Mesendoderm (in vitro differentiated cells): ENCODE results near the gene DDAH2.

Experiments
- DNase-seq: peaks from one replicate; pipeline ENCODE4 v3.0.0; 2013
- H2AK5ac ChIP-seq: 2 replicates; pipeline ENCODE4 v1.6.1; 2013; ENCODE audit warnings: low read length, inconsistent platforms
- H2BK120ac ChIP-seq: 2 replicates; pipeline ENCODE4 v1.6.1; 2013; ENCODE audit warnings: low read depth, mild to moderate bottlenecking, low read length, moderate library complexity, mixed read lengths
- H2BK15ac ChIP-seq: replicated peaks from 2 replicates; pipeline ENCODE4 v1.6.1; 2013; ENCODE audit warnings: low read depth, mild to moderate bottlenecking, moderate library complexity
- H2BK5ac ChIP-seq: 2 replicates; pipeline ENCODE4 v1.6.1; 2013; ENCODE audit warnings: low read length, inconsistent platforms
- H3K18ac ChIP-seq: 2 replicates; pipeline ENCODE4 v1.6.1; 2013; ENCODE audit warnings: mild to moderate bottlenecking, low read length, mixed read lengths
- H3K23ac ChIP-seq: one replicate; pipeline ENCODE4 v1.6.1; 2013; ENCODE audit warnings: low read length
- H3K27ac ChIP-seq: 2 replicates; pipeline ENCODE4 v1.5.1; 2013; ENCODE audit warnings: low read depth, mild to moderate bottlenecking, inconsistent platforms, low read length, moderate library complexity
- H3K27me3 ChIP-seq: 2 replicates; pipeline ENCODE4 v1.6.1; 2013; ENCODE audit warnings: low read length, control low read depth, mild to moderate bottlenecking, inconsistent platforms; ENCODE audit not compliant: insufficient read depth, poor library complexity
- H3K36me3 ChIP-seq: 2 replicates; pipeline ENCODE4 v1.6.1; 2013; ENCODE audit warnings: low read length, inconsistent platforms; ENCODE audit not compliant: control insufficient read depth, insufficient read depth
- H3K4ac ChIP-seq: one replicate; pipeline ENCODE4 v1.6.1; 2013; ENCODE audit warnings: low read depth, mild to moderate bottlenecking, low read length, moderate library complexity
- H3K4me1 ChIP-seq: 2 replicates; pipeline ENCODE4 v1.6.1; 2013; ENCODE audit warnings: low read depth, low read length, inconsistent platforms; ENCODE audit not compliant: control insufficient read depth
- H3K4me2 ChIP-seq: 2 replicates; pipeline ENCODE4 v1.6.1; 2013; ENCODE audit warnings: low read length
- H3K4me3 ChIP-seq: 2 replicates; pipeline ENCODE4 v1.5.1; 2013; ENCODE audit warnings: mild to moderate bottlenecking, low read length
- H3K56ac ChIP-seq: one replicate; pipeline ENCODE4 v1.6.1; 2013; ENCODE audit warnings: low read length
- H3K79me1 ChIP-seq: 2 replicates; pipeline ENCODE4 v1.6.1; 2013; ENCODE audit warnings: low read length, inconsistent platforms
- H3K79me2 ChIP-seq: 2 replicates; pipeline ENCODE4 v1.6.1; 2013; ENCODE audit warnings: mild to moderate bottlenecking, low read length; ENCODE audit not compliant: control insufficient read depth, insufficient read depth
- H3K9ac ChIP-seq: 2 replicates; pipeline ENCODE4 v1.6.1; 2013; ENCODE audit warnings: low read length, inconsistent platforms
- H4K5ac ChIP-seq: one replicate; pipeline ENCODE4 v1.6.1; 2013; ENCODE audit warnings: low read length
- H4K8ac ChIP-seq: one replicate; pipeline ENCODE4 v1.6.1; 2013; ENCODE audit warnings: low read depth, mild to moderate bottlenecking, control low read depth, low read length, moderate library complexity
- WGBS: extraction: QIAGEN DNeasy Blood & Tissue Kit; methylation state at CpG from one replicate; pipeline ENCODE4 v1.1.7; 2013; ENCODE audit warnings: low lambda C conversion rate, missing lambda C conversion rate; ENCODE audit not compliant: insufficient coverage; ENCODE audit errors: extremely low coverage; 5-methylcytosine and 5-hydroxymethylcytosine counted together

DDAH2 gene

GRCh38 chr6:31721351-31722020, 7.6 kb downstream of the DDAH2 start, which contains the start of gene LY6G6C:
TSS of gene LY6G6C (minus strand) at chr6:31721746. CDS start at chr6:31721679, 67 bp downstream.
- no peak within 1 kb of the TSS for H3K56ac ChIP-seq
- no peak for DNase-seq
- no peak within 1 kb of the TSS for H3K9ac ChIP-seq
- no peak within 1 kb of the TSS for H2BK5ac ChIP-seq
- no peak within 1 kb of the TSS for H3K4me2 ChIP-seq
- H3K36me3 ChIP-seq, result peaks cover 1% of the 10 kb centered on the region
- no peak within 1 kb of the TSS for H3K23ac ChIP-seq
- no peaks in the 10 kb centered on the region for H3K79me2 ChIP-seq
- H3K4me3 ChIP-seq, result no peak within 1 kb of the TSS
- H2BK15ac ChIP-seq, result no peak within 1 kb of the TSS
- peaks cover 5% of the 10 kb centered on the region for H3K4me1 ChIP-seq
- no peak within 1 kb of the TSS for H3K4ac ChIP-seq
- no peak within 1 kb of the TSS for H4K8ac ChIP-seq
- no peaks in the 10 kb centered on the region for H3K27me3 ChIP-seq
- no peak within 1 kb of the TSS for H2AK5ac ChIP-seq
- no peak within 1 kb of the TSS for H2BK120ac ChIP-seq
- WGBS, result no CpG with 5 or more reads among the region's 4 CpGs
- no peak within 1 kb of the TSS for H4K5ac ChIP-seq
- no peak within 1 kb of the TSS for H3K18ac ChIP-seq
- H3K27ac ChIP-seq, result no peak within 1 kb of the TSS
- no peaks in the 10 kb centered on the region for H3K79me1 ChIP-seq

- no peak overlapping the region for H3K23ac ChIP-seq
- no peak overlapping the region for H3K4me2 ChIP-seq
- H3K27ac ChIP-seq, result no peak overlapping the region
- no peaks in the 10 kb centered on the region for H3K36me3 ChIP-seq
- no peak overlapping the region for H2AK5ac ChIP-seq
- H2BK15ac ChIP-seq, result no peak overlapping the region
- H3K4me3 ChIP-seq, result no peak overlapping the region
- no peak overlapping the region for H2BK120ac ChIP-seq
- no peak overlapping the region for H3K18ac ChIP-seq
- no peak overlapping the region for H3K56ac ChIP-seq
- H4K5ac ChIP-seq, result no peak overlapping the region
- H3K9ac ChIP-seq, result no peak overlapping the region
- H3K79me1 ChIP-seq, result no peaks in the 10 kb centered on the region
- no peak overlapping the region for H4K8ac ChIP-seq
- H2BK5ac ChIP-seq, result no peak overlapping the region
- H3K27me3 ChIP-seq, result no peaks in the 10 kb centered on the region
- H3K79me2 ChIP-seq, result no peaks in the 10 kb centered on the region
- no peak overlapping the region for H3K4ac ChIP-seq
- H3K4me1 ChIP-seq, result peaks cover 5% of the 10 kb centered on the region
- no peak for DNase-seq
- WGBS, result no CpG with 5 or more reads among the region's 5 CpGs
Observed at GRCh38 chr6:31720196-31720770, 8.8 kb downstream of the DDAH2 start.

- peaks cover 12% of the 10 kb centered on the region for H3K4me1 ChIP-seq
- no peak overlapping the region for H3K27ac ChIP-seq
- no peaks in the 10 kb centered on the region for H3K36me3 ChIP-seq
- H4K8ac ChIP-seq, result no peak overlapping the region
- H3K4ac ChIP-seq, result no peak overlapping the region
- no peaks in the 10 kb centered on the region for H3K79me2 ChIP-seq
- no peaks in the 10 kb centered on the region for H3K27me3 ChIP-seq
- no peak overlapping the region for H3K18ac ChIP-seq
- H3K23ac ChIP-seq, result no peak overlapping the region
- no peak overlapping the region for H3K4me3 ChIP-seq
- H2AK5ac ChIP-seq, result no peak overlapping the region
- peak overlapping the region; percentile 43 for H3K56ac ChIP-seq
- H2BK5ac ChIP-seq, result no peak overlapping the region
- no peak overlapping the region for H3K4me2 ChIP-seq
- DNase-seq, result no peak
- no peak overlapping the region for H3K9ac ChIP-seq
- no peaks in the 10 kb centered on the region for H3K79me1 ChIP-seq
- H2BK15ac ChIP-seq, result no peak overlapping the region
- H2BK120ac ChIP-seq, result no peak overlapping the region
- WGBS, result no CpG with 5 or more reads among the region's 6 CpGs
- no peak overlapping the region for H4K5ac ChIP-seq
Observed at GRCh38 chr6:31719001-31719400, 10.1 kb downstream of the DDAH2 start.

GRCh38 chr6:31718265-31718664, 10.8 kb downstream of the DDAH2 start:
- WGBS, result no CpG with 5 or more reads among the region's 1 CpG
- no peak overlapping the region for H3K27ac ChIP-seq
- DNase-seq, result peak; percentile 76

GRCh38 chr6:31717499-31718222, 11.4 kb downstream of the DDAH2 start:
- WGBS, result no CpG with 5 or more reads among the region's 10 CpGs
- no peak overlapping the region for H3K23ac ChIP-seq
- no peak overlapping the region for H3K4me3 ChIP-seq
- H3K4me2 ChIP-seq, result no peak overlapping the region
- H2AK5ac ChIP-seq, result no peak overlapping the region
- DNase-seq, result peak; percentile 85
- no peak overlapping the region for H4K5ac ChIP-seq
- H4K8ac ChIP-seq, result no peak overlapping the region
- no peaks in the 10 kb centered on the region for H3K27me3 ChIP-seq
- H2BK5ac ChIP-seq, result no peak overlapping the region
- H3K36me3 ChIP-seq, result no peaks in the 10 kb centered on the region
- H3K18ac ChIP-seq, result no peak overlapping the region
- no peak overlapping the region for H2BK120ac ChIP-seq
- H3K4ac ChIP-seq, result no peak overlapping the region
- no peaks in the 10 kb centered on the region for H3K79me2 ChIP-seq
- no peak overlapping the region for H3K56ac ChIP-seq
- H3K9ac ChIP-seq, result no peak overlapping the region
- no peak overlapping the region for H3K27ac ChIP-seq
- no peaks in the 10 kb centered on the region for H3K79me1 ChIP-seq
- no peak overlapping the region for H2BK15ac ChIP-seq
- peaks cover 18% of the 10 kb centered on the region for H3K4me1 ChIP-seq

More at GRCh38 chr6:31718265-31718664, 10.8 kb downstream of the DDAH2 start:
- no peaks in the 10 kb centered on the region for H3K79me1 ChIP-seq
- H2BK15ac ChIP-seq, result no peak overlapping the region
- no peak overlapping the region for H2BK5ac ChIP-seq
- H3K27me3 ChIP-seq, result no peaks in the 10 kb centered on the region
- no peak overlapping the region for H4K5ac ChIP-seq
- H3K79me2 ChIP-seq, result no peaks in the 10 kb centered on the region
- peaks cover 17% of the 10 kb centered on the region for H3K4me1 ChIP-seq
- H3K23ac ChIP-seq, result no peak overlapping the region
- no peak overlapping the region for H3K56ac ChIP-seq
- H2AK5ac ChIP-seq, result no peak overlapping the region
- H4K8ac ChIP-seq, result no peak overlapping the region
- no peaks in the 10 kb centered on the region for H3K36me3 ChIP-seq
- no peak overlapping the region for H3K4me2 ChIP-seq
- no peak overlapping the region for H3K18ac ChIP-seq
- no peak overlapping the region for H2BK120ac ChIP-seq
- H3K9ac ChIP-seq, result no peak overlapping the region
- no peak overlapping the region for H3K4ac ChIP-seq
- H3K4me3 ChIP-seq, result no peak overlapping the region
